Astrocyte of the spinal cord (primary cell): Measurements from ENCODE around the gene SPACDR.

Experiments
- DNase-seq: peaks from one replicate; pipeline ENCODE4 v3.0.0; 2011; ENCODE audit warnings: low read depth, low spot score
- H3K4me3 ChIP-seq: 2 replicates; pipeline ENCODE4 v1.5.1; 2011; ENCODE audit warnings: low read depth, mild to moderate bottlenecking, low read length, moderate library complexity
- in situ Hi-C: cut with HindIII; loops from 2 replicates; pipeline ENCODE4 v1.10.0; 2017; ENCODE audit warnings: low sequenced_read_pairs
- TF ChIP-seq, protein P1 (sequence below): IDR thresholded peaks from 2 replicates; pipeline ENCODE4 v1.5.1; 2012; ENCODE audit warnings: low read depth, mild to moderate bottlenecking, low read length, inconsistent platforms

The SPACDR gene

DNA sequence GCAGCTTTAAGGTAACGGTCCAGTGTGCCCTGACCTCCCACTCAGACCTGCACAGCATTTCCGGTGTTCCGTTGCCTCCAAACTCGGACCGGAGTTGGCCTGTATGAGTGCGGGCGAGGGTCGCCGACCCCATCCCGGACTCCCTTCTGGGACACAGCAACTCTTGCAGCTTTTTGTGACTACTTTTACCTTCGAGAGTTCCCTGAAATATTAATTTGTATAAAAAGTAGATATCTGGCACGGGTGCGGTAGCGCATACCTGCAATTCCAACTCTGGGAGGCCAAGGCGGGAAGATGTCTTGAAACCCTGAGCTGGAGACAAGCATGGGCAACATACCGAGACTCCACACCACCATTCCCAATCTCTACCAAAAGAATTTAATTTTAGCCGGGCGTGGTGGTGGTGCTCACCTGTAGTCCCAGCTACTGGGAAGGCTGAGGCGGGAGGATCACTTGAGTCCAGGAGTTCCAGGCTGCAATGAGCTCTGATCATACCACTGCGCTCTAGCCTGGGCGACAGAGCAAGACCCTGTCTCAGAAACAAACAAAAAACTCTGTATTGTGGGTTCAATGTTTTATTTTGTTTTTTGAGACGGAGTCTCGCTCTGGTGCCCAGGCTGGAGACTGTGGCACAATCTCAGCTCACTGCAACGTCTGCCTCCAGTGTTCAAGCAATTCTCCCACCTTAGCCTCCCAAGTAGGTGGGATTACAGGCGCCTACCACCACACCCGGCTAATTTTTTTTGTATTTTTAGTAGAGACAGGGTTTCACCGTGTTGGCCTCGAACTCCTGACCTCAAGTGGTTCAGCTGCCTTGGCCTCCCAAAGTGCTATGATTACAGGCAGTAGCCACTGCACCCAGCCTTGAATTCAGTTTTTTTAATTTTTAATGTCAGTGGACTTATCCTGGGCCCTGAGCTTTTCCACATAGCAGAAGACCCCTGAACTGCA, 26.6 kb downstream of the SPACDR start:
- H3K4me3 ChIP-seq, result no peak overlapping the region
- in situ Hi-C loops, result no loop called here
- TF ChIP-seq, protein P1, sequence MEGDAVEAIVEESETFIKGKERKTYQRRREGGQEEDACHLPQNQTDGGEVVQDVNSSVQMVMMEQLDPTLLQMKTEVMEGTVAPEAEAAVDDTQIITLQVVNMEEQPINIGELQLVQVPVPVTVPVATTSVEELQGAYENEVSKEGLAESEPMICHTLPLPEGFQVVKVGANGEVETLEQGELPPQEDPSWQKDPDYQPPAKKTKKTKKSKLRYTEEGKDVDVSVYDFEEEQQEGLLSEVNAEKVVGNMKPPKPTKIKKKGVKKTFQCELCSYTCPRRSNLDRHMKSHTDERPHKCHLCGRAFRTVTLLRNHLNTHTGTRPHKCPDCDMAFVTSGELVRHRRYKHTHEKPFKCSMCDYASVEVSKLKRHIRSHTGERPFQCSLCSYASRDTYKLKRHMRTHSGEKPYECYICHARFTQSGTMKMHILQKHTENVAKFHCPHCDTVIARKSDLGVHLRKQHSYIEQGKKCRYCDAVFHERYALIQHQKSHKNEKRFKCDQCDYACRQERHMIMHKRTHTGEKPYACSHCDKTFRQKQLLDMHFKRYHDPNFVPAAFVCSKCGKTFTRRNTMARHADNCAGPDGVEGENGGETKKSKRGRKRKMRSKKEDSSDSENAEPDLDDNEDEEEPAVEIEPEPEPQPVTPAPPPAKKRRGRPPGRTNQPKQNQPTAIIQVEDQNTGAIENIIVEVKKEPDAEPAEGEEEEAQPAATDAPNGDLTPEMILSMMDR, result no peak
- no peak for DNase-seq

DNA sequence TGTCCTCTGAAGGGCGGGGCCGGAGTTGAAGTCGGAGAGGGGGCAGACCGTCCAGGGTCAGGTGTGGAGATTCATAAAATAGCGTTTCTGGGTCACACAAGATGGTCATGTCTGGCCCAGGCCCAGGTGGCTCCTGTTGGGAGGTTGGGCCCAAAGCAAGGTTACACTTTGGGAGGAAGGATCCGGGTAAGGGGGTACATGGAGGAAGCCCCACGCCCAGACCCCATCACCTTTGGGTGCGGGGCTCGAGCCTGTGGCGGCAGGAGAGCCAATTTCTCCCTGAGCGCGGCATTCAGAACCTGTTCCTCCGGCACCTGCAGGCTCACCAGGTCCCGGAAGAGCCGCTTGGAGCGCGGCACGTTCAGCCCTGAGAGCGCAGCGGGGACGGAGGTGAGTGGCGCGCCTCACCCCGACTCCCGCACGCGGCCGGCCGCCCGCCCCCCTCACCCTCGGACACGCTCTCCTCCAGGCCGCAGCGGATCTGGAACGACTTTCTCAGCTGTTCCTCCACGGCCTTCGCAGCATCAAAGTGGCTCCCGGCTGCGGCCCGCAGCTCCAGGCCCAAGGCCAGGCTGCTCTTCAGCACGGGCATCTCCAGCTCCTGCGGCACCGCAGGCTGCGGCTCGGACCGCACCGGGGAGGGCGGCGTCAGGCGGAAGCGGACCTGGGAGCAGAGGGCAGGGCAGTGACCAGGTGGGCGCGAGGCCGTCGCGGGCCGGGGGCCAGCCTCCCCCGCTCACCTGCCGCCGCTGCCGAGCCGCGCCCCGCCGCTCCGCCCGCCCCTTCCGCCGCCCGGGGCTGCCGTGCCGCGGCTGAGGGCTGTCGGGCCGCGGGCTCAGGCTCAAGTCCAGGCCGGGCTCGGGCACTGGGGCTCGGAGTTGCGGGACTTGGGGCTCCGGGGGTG, 28.4 kb downstream of the SPACDR start:
- in situ Hi-C loops, result no loop called here
- peak; percentile 16 for DNase-seq
- H3K4me3 ChIP-seq, result peak overlapping the region; percentile 84
- TF ChIP-seq, protein P1, result no peak

DNA sequence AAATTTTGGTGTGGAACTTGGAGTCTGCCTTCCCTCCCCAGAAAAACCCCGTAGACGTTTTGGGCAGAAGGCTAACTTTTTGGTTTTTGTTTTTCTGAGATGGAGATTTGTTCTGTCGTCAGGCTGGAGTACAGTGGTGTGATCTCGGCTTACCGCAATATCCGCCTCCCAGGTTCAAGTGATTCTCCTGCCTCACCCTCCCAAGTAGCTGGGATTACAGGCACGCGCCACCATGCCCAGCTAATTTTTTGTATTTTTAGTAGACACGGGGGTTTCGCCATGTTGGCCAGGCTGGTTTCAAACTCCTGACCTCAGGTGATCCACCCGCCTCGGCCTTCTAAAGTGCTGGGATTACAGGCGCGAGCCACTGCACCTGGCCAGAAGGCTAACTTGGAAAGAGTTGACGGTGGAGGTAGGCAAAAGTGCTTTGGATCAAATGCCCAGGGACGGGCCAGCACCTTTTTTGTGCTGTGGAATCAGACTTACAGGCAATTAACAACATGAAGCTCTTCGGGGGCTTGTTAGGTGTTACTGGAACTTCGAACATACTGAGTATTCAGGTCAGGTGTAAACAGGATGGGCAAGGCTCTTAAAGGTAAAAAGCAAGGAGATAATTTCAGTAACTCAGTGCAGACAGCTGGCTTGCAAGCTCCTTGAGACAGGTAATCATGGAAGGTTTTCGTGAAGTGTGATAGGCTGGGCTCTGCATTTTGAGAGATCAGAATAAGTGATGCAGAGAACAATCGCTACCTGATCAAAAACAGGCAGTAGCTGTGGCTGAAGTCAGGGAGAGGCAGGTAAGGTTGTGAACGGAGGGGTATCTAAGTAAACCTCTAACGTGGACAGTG, 29.5 kb downstream of the SPACDR start:
- DNase-seq, result no peak
- in situ Hi-C loops, result no loop called here
- TF ChIP-seq, protein P1, result no peak
- H3K4me3 ChIP-seq, result peak overlapping the region; percentile 84

DNA sequence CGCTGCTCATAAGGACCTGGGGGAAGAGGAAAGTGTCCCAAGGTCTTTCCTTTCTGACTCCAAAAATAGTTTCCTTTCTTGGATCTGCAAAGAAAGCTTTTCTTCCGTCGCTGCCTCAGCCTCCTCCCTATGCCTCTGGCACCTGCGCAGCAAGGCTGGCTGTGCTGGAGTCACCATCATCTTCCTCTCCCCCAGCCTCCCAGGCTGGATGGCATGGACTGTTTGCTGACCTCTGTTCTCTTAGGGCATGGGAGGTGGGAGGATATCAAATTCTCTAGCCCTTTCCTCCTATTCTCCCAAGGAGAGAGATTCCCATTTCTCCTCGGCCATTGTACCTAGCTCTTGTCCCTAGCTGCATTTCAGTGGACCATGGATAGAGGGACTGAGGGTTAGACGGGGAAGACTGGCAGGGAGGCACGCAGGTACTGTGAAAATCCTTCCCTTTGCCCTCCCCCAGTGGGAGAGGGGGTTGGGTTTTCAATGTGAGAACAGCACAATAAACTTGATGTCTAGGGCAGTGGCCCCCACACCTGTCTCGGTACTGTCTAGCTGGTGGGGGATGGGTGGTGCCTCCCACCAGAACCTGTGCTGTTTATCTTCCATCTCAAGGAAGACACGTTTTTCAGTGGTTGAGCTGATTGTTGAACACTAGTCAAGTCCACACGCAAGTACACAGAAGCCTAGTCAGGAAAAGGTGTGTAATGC, 30.3 kb downstream of the SPACDR start:
- TF ChIP-seq, protein P1, result no peak
- no peak for DNase-seq
- in situ Hi-C loops, result no loop called here
- no peak overlapping the region for H3K4me3 ChIP-seq

DNA sequence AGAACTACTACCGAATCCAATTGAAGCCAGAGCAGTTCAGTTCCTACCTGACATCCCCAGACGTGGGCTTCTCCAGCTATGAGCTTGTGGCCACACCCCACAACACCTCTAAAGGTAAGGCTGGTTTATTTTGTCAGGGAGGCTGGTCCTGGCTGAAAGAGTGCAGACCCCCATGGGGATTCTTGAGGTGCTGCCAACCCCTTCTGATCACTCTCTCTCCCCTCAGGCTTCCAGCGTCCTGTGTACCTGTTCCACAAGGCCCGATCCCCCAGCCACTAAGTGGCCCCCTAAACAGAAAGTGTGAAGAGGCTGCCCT, 30.8 kb downstream of the SPACDR start:
- H3K4me3 ChIP-seq, result no peak overlapping the region
- in situ Hi-C loops, result no loop called here
- TF ChIP-seq, protein P1, result no peak
- DNase-seq, result no peak
